ENCODE results near the gene STXBP6. TPM values are rescaled to one million over a fixed set of nuclear protein-coding genes. Genes with fewer than 3 reads are reported as not detected.

The STXBP6 gene
- total RNA-seq, 1 donor from 2014 or later = 10.0 TPM

- DNase-seq (ENCODE audit: low spot score) = no peak
These were observed 162.2 kb downstream of the STXBP6 start for GRCh38 chr14:24887623-24888304.

DNA sequence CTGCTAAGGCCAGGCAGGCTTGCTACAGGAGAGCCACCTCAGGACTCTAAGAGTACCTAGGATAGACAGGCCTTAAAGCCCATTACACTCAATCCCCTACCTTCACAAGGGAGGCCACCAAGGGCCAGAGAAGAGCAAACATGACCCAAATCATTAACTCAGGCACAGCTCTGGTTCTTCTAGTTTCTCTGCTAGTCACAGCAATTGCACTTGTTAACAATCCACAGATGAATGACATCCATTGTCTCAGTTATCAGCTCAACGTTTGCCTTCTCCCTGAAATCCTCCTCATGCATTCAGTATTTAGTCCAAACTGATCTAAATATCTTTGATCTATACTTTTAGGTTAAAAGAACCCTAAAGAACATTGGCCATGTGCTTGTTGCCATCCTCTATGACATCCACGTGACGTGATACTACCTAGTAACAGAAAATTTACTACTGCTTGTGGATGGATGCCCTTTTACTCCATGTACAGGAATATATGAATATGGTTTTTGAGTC lies 164.5 kb downstream of the STXBP6 start:
- no peak for DNase-seq (ENCODE audit: low spot score)

DNA sequence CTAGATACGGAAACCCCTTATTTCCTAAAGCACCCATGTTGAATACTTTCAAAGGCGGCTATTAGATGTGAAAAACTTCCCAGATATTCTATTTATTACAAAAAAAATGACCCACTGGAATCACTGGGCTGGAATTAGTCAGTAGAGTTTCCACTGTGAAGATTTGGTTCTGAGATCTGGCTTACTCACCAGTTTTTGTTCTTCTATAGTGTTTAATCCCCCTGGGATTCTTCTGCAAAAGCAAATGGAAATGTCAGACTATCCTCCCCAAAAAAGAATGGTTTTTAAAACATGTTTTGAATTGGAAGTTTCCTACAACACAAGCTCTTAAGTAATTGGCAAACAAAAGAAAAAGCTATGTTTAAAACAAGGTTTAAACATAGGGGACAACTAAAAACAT lies 166.4 kb downstream of the STXBP6 start:
- no peak for DNase-seq (ENCODE audit: low spot score)

- no peak for DNase-seq (ENCODE audit: low spot score)
These were observed 168.6 kb downstream of the STXBP6 start for GRCh38 chr14:24881116-24881893.

GRCh38 chr14:24880689-24881088 lies 169.3 kb downstream of the STXBP6 start:
- no peak for DNase-seq (ENCODE audit: low spot score)

DNA sequence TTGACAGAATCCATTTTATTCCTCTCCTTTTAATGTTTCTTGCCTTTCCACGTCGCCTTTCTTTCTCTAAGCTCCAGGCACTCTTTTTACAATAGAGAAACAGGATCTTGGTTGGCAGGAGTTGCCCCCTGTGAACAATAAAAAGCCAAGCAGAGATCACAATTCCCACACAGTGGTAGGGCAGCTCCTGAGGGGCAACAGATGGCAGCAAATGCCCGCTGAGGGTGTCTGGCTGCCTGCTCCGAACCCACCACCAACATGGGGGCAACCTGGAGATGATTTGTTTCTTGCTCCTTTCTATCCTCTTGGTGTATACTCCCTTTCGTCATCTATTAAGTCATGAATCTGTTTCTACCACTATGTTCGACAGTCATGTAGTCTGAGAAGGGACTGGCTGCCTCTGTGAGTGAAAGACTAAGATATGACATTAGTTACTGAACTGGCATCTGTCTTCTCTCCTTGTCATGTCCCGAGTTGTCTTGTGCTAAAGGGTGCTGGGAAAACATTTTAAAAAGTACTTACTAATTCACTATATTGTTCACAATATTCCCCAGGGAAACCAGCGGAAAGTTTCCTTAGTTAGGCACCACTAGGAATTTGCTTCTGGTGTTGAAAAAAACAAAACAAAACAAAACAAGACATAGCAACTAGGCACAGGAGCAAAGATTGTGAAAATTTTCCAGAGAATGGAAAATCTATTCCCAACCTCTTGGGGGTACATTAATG lies 170.1 kb downstream of the STXBP6 start:
- no peak for DNase-seq (ENCODE audit: low spot score)

- no peak for DNase-seq (ENCODE audit: low spot score)
These were observed 173.0 kb downstream of the STXBP6 start for GRCh38 chr14:24876996-24877395.

GRCh38 chr14:24875991-24876878 lies 173.7 kb downstream of the STXBP6 start:
- DNase-seq (ENCODE audit: low spot score) = no peak

DNA sequence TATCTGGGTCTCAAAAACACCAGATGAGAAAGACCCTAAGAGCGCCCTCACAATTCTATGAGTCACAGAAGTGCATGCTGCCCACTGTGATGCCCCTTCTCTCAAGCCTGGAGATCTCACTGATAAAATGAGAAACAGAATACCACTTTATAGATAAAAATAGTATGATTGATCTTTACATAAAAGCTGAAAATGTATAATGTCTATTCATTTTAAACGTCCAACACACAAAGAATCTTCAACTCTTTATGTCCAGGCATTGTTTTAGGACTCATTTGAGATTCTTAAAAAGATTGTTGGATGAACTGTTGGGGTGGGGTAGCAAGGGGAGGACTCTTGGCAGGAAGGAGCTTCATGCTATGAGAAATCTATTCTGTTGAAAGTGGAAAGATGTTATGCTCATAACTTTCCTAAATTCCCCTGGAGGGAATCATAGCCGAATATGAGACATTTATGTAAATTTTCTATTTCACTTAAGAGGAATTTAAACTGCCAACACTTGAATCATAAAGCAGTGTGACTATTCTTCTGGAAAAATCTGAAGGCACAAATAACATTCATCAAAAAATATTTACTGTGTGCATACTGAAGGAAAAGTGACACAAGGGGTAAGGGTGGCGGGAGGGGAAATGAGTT lies 174.6 kb downstream of the STXBP6 start:
- no peak for DNase-seq (ENCODE audit: low spot score)

GRCh38 chr14:24874514-24875202 lies 175.3 kb downstream of the STXBP6 start:
- no peak for DNase-seq (ENCODE audit: low spot score)

DNA sequence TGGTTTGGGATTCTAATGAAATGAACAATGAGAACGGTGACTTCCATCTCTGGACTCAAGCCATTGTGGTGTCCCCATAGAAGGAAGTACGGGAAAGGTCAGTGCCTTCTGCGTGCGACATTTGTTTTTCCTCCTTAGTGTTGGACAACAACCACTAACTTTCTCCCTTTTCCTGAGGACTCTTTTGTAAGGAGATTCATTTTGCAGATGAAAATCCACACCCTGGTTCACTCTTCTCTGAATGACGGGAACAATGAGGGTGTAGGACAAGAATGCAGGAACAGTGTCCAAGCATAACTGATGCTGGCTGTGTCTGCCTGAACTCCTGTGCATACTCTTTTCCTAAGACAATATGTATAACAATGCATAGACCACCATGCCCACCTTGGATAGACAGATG lies 176.4 kb downstream of the STXBP6 start:
- DNase-seq (ENCODE audit: low spot score) = no peak

GRCh38 chr14:24870949-24871701 lies 178.8 kb downstream of the STXBP6 start:
- no peak for DNase-seq (ENCODE audit: low spot score)

- DNase-seq (ENCODE audit: low spot score) = no peak
These were observed 181.6 kb downstream of the STXBP6 start for GRCh38 chr14:24868389-24868788.

- no peak for DNase-seq (ENCODE audit: low spot score)
These were observed 183.8 kb downstream of the STXBP6 start for GRCh38 chr14:24866067-24866639.

GRCh38 chr14:24863968-24864684 lies 185.8 kb downstream of the STXBP6 start:
- DNase-seq (ENCODE audit: low spot score) = no peak

DNA sequence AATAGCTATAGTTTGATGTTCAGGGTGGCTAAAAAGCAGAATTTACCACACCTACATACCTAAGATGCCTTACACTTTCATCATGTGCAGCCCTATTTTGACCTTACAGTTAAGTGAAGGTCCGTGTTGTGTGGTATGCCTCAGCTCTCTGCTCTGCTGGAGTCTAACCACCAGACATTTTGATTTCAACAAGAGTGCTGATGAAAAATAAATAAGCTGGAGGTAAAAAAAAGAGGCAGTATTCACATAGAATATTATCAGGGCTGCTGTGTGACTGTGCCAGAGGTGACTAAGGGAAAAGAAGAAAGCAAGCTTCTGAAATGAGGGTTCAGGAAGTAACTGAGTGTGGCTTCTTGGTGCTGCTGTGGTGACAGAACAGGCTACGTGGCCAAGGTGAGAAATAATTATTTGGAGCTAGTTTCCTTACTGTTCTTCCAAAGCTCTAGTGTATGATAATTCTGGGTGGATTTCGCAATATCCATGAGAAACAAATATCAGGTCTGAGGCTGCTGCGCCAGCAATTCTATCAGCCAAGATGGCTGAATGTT lies 188.8 kb downstream of the STXBP6 start:
- DNase-seq (ENCODE audit: low spot score) = no peak

- DNase-seq (ENCODE audit: low spot score) = no peak
These were observed 190.4 kb downstream of the STXBP6 start for GRCh38 chr14:24859559-24859958.

DNA sequence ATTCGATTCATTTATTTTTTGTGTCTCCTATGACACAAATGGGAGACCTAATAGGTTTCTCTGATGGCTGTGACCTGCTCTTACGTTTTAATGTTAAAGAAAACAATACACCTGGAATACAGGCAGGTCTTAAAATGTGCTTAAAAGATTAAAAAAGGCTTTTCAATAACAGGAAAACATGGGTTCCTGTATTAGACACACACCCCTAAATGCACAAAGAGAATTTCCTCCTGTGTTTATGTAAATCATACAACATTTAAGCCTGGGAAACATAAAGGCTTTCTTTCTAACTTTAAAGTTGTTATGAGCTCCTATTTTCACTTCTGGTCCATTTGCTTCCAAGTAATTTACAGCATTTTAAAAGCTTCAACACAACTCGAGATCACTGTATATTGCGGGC lies 191.3 kb downstream of the STXBP6 start:
- no peak for DNase-seq (ENCODE audit: low spot score)

Data from ureter (tissue), 1 donor.